ENCODE results near the gene SEMA4G.
A peak's percentile ranks its signal among the peaks of the same experiment; 100 is the strongest.

SEMA4G gene

GRCh38 chr10:100988166-100988565 lies 18.9 kb downstream of the SEMA4G start:
- DNase-seq, result no peak

DNA sequence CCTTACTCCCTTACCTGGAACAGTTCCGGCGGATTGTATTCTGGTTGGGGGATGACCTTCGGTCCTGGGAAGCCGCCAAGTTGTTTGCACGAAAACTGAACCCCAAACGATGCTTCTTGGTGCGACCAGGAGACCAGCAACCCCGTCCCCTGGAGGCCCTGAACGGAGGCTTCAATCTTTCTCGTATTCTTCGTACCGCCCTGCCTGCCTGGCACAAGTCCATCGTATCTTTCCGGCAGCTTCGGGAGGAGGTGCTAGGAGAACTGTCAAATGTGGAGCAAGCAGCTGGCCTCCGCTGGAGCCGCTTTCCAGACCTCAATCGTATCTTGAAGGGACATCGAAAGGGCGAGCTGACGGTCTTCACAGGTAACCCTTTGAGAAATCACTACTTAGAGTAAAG lies 19.8 kb downstream of the SEMA4G start:
- no peak for DNase-seq

DNA sequence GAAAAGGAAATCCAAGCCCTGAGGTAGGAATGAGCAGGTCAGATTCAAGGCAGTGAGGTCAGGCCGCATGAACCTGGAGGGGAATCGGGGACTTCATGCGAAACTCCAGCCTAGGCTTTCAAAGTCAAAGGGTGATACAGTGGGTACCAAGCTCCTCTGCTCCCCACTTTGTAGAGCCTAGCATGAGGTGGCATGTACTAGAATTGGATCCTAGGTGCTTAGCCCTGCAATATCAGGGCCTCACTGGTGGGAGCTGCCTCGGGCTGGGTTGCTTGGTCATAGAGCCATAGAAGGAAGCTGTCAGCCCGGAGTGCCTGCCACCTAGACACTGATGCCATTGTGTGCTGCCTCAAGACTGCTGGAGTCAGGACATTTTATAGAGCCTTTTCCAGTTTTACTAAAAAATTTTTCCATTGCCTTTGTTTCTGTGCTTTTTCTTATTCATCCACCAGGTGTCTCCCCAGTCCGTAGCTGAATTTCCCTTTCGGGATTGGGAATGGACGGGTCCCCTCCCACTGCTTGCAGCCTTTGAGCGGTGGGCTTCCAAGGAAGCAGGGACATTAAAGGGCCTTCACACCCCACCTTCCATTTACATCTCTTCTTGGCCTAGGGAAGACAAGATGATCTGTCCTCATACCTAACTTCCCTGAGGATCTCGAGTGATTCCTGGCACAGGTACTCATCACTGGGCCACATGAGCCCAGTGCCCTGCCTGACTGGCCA lies 24.8 kb downstream of the SEMA4G start:
- DNase-seq, result no peak

- DNase-seq, result no peak
These were observed 25.9 kb downstream of the SEMA4G start for GRCh38 chr10:100995181-100995580.

GRCh38 chr10:100996678-100997359 lies 27.5 kb downstream of the SEMA4G start:
- DNase-seq, result peak in 4 of 5 donors; percentile 27 to 42 (median 32)

DNA sequence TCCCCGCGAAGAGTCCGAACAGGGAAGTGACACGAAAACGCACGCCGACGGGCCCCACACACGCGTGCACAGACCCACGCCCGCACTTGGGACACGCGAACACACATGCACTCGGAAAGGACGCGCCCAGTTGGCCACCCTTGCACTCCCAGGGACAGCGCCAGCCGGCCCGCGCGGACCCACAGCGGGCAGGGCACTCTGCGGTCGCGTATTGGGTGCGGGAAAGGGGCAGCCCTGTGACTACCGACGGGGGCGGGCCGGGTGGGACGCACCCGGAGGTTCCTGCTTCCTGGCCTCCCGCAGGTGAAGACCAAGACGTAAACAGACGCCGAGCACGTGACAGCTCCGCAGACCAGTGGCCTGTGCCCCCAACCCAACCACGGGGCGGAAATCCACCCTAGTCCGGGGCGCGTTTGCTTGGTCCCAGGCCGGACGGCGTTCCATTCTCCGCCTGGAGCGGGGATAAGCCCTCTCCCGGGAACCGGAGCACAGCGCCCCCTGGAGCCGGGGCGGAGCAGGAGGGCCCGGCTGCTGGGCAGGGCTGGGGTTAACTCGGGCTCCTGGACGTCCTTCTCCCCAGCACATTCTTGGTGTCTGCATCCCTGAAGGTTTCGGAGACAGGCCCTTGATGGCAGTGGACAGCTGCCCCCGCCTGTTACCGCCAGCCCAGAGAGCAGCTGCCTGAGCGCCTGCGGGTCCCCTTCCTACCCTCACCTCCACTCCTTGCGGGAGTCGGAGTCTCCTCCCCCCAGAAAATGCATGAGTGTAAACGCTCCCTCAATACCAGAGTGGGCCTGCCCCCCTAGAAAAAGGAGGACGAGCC lies 28.3 kb downstream of the SEMA4G start:
- DNase-seq, result peak; percentile 60 to 68 (median 63)

DNA sequence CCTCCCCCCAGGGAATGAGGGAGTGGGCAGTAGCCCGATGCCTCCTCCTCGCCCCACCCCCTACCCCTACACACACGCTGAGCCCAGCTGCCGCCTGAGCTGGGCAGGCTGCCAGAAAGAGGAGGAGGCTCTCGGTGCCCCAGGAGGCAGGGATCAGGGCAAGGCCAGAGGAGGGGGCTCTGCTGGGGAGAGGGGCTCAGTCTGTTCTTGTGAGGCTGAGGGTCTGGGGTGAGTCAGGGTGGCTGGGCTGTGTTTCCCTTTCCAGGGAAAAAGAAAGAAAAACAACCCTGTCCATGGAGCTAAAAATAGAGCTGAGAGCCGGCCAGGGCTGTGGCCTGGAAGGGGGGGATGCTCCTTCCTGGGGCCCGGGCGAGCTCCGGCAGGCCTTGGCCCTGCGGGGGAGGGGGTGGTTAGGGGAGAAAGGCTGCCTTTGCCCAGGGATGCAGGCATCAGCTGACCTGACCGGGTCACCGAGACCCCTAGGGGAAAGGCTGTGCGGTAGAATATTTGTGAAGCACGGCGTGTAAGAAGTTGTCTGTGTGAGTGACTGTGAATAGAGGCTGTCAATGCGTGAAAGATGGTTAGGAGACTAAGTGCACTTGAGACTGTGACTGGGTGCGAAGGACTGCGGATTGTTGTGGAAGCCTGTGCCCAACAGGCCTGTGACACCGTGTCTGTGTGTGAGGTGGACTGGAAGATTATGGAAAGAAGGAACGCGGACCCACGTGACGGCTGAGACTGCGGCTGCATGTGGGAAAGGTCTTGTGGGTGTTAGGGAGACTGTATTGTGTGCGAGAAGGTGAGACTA lies 29.1 kb downstream of the SEMA4G start:
- peak; percentile 46 to 63 (median 55) for DNase-seq

DNA sequence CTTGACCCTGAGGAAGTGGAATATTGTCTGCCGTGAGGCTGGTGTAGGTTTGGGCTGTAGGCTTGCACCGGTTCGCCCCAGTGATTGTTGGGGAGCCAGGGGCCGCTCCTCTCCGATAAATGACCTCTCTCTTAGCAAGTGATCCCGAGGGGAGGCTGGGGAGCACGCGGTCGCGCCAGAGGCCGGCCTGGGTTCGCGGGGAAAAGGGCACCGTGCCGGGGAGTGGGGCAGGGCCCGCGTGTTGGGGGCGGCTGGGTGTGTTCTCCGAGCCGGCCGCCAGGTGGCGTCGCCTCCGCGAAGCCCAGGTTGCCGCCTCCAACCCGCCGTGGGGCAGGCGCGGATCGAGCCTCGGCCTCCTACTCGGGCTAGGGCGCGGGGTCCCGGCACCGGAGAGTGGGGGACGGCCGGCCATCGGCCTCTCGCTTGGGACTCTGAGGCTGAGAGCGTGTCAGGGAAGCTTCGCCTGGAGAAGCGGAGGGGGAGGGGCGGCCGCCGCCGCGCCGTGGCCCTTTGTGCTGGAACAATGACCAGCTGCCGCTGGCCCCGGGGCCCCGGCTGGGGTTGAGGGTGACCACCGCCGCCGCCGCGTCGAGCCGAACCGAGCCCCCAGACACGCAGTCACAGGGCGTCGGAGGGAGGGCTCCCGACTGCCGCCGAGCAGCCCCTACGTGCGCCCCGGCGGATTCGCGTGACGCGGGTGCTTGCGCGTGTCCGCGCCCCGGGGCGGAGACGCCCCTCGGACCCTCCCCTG lies 29.9 kb downstream of the SEMA4G start:
- DNase-seq, result peak; percentile 61 to 76 (median 69)

DNA sequence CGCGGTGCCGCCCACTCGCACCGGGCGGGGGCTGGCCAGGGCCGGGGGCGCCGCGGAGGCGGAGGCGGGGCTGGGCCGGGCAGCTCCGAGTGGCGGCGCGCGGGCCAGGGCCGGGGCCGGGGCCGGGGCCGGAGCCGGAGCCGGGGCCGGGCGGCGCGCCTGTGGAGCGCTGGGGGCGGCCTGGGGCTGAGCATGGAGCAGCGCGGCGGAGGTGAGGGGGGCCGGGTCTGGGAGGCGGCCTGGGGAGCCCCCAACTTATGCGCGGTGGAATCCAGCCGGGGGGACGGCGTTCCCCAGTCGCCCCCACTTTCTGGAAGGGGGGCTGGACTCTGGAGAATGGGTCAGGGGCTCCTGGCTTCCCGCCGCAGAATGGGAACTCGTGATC lies 30.4 kb downstream of the SEMA4G start, which contains the start of gene LZTS2:
Gene LZTS2 (plus strand): TSS at position 67 of the 385 bp plus-strand sequence. CDS start 2,731 bp downstream, outside the sequence.
- no peak for DNase-seq

- DNase-seq, result no peak
These were observed 31.0 kb downstream of the SEMA4G start for GRCh38 chr10:101000127-101000914.

- DNase-seq, result no peak
These were observed 31.8 kb downstream of the SEMA4G start for GRCh38 chr10:101000915-101001658.

DNA sequence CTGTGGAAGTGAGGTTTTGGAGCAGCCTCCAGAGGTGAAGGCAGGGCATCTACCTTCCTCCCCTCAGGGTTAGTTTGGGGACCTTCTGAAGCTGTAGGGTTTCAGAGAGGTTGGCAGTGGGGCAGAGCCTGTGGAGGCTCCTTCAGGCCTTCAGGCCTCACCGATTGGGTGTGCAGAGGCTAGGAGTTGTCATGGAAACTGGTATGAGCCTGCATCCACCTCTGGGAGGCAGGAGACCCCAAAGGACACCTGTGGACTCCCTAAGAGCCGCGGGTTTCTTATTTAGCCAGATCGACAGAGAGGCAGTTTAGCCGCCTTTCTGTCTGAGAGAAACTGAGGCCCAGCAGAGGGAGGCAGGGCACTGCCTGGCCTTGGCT lies 32.3 kb downstream of the SEMA4G start:
- no peak for DNase-seq

DNA sequence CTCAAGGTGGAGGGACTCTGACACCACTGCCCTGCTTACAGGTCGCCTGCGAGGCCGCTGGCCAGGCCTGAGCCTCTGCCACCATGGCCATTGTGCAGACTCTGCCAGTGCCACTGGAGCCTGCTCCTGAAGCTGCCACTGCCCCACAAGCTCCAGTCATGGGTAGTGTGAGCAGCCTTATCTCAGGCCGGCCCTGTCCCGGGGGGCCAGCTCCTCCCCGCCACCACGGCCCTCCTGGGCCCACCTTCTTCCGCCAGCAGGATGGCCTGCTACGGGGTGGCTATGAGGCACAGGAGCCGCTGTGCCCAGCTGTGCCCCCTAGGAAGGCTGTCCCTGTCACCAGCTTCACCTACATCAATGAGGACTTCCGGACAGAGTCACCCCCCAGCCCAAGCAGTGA lies 33.2 kb downstream of the SEMA4G start:
- no peak for DNase-seq

DNA sequence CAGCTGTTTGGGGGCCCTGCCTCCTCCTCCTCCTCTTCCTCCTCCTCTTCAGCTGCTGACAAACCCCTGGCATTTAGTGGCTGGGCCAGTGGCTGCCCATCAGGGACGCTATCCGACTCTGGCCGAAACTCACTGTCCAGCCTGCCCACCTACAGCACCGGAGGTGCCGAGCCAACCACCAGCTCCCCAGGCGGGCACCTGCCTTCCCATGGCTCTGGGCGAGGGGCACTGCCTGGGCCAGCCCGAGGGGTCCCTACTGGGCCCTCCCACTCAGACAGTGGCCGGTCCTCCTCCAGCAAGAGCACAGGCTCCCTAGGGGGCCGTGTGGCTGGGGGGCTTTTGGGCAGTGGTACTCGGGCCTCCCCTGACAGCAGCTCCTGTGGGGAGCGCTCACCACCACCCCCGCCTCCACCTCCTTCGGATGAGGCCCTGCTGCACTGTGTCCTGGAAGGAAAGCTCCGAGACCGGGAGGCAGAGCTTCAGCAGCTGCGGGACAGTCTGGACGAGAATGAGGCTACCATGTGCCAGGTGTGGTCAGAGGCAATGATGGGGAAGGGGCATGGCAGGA lies 34.4 kb downstream of the SEMA4G start:
- no peak for DNase-seq

GRCh38 chr10:101005361-101005760 lies 36.1 kb downstream of the SEMA4G start:
- no peak for DNase-seq

- no peak for DNase-seq
These were observed 36.7 kb downstream of the SEMA4G start for GRCh38 chr10:101005869-101006567.

DNA sequence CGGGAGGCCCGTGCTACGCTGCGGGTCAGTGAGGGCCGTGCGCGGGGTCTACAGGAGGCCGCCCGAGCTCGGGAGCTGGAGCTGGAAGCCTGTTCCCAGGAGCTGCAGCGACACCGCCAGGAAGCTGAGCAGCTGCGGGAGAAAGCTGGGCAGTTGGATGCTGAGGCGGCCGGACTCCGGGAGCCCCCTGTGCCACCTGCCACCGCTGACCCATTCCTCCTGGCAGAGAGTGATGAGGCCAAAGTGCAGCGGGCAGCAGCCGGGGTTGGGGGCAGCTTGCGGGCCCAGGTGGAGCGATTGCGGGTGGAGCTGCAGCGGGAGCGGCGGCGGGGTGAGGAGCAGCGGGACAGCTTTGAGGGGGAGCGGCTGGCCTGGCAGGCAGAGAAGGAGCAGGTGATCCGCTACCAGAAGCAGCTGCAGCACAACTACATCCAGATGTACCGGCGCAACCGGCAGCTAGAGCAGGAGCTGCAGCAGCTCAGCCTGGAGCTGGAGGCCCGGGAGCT lies 37.3 kb downstream of the SEMA4G start:
- DNase-seq, result no peak

GRCh38 chr10:101007099-101007711 lies 37.9 kb downstream of the SEMA4G start:
- no peak for DNase-seq
